ENCODE measurements around the gene BBS2. TPM values are rescaled to one million over a fixed set of nuclear protein-coding genes. Genes with fewer than 3 reads are reported as not detected.

Gene BBS2
- total and polyA plus RNA-seq, 2 experiments from 2014 or later = 13.7 to 25.2 TPM

DNA sequence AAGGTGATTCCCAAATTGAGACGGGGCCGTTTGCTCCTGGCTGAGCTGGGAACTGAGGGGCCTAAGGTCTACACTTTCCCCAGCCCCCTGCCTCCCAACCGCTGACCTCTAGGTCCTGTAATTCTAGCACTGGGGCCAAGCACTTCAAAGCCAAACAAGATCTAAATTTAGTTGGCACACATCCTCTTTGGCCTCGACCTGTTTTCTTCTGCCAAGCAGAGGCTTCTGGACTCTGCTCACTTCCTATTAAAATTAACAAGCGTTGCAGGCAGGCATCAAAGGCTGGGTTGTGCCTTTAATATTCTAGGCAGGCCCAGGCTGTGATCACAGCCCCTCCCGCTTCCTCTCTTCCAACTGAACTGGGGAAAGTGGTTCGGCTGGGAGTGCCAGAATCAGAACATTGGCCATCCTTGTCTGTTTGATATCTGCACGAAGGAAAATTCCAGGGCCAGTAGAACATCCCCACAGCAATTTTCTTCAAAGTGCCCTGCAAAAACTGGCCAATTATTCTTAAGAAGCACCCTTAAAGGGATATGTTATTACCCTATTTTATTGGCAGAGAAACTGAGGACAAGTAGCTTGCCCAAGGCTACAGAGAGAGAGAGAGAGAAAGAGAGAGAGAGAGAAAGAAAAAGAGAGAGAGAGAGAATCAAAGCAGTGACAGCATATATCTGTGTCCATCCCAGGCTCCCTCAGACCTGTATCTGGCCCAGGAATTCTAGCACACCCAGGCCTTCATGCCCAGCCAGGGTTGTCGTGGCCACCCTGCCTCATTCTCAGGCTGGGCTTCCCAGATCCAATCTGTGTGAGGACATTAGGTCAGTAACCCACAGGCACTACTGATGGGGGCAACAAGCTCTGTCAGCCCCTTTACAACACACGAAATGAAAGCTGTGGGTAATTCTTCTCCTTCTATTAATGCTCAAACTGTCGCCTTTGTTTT lies 32.2 kb upstream of the BBS2 start:
- no peak for ATAC-seq
- H3K27ac Mint-ChIP-seq = no peak overlapping the region

More for the DNA sequence above, 32.2 kb upstream of the BBS2 start:
- peaks cover 1% of the 10 kb centered on the region; the same call in 1 of the 2 replicates for H3F3A ChIP-seq (replicated peaks; ENCODE audit: low read depth)
- H3K27ac ChIP-seq (ENCODE audit: low read depth) = no peak overlapping the region
- H3K9me2 ChIP-seq (ENCODE audit: insufficient read depth) = no peaks in the 10 kb centered on the region
- H3K27me3 Mint-ChIP-seq (ENCODE audit: insufficient read depth, low read depth, poor library complexity) = peaks cover 11% of the 10 kb centered on the region
- no peaks in the 10 kb centered on the region for H3K27me3 ChIP-seq (ENCODE audit: insufficient read depth)
- no peak for TF ChIP-seq ZNF331 (CRISPR knock-in tag; IDR thresholded peaks at IDR 0.05; ENCODE audit: low read depth)
- TF ChIP-seq, protein P1, sequence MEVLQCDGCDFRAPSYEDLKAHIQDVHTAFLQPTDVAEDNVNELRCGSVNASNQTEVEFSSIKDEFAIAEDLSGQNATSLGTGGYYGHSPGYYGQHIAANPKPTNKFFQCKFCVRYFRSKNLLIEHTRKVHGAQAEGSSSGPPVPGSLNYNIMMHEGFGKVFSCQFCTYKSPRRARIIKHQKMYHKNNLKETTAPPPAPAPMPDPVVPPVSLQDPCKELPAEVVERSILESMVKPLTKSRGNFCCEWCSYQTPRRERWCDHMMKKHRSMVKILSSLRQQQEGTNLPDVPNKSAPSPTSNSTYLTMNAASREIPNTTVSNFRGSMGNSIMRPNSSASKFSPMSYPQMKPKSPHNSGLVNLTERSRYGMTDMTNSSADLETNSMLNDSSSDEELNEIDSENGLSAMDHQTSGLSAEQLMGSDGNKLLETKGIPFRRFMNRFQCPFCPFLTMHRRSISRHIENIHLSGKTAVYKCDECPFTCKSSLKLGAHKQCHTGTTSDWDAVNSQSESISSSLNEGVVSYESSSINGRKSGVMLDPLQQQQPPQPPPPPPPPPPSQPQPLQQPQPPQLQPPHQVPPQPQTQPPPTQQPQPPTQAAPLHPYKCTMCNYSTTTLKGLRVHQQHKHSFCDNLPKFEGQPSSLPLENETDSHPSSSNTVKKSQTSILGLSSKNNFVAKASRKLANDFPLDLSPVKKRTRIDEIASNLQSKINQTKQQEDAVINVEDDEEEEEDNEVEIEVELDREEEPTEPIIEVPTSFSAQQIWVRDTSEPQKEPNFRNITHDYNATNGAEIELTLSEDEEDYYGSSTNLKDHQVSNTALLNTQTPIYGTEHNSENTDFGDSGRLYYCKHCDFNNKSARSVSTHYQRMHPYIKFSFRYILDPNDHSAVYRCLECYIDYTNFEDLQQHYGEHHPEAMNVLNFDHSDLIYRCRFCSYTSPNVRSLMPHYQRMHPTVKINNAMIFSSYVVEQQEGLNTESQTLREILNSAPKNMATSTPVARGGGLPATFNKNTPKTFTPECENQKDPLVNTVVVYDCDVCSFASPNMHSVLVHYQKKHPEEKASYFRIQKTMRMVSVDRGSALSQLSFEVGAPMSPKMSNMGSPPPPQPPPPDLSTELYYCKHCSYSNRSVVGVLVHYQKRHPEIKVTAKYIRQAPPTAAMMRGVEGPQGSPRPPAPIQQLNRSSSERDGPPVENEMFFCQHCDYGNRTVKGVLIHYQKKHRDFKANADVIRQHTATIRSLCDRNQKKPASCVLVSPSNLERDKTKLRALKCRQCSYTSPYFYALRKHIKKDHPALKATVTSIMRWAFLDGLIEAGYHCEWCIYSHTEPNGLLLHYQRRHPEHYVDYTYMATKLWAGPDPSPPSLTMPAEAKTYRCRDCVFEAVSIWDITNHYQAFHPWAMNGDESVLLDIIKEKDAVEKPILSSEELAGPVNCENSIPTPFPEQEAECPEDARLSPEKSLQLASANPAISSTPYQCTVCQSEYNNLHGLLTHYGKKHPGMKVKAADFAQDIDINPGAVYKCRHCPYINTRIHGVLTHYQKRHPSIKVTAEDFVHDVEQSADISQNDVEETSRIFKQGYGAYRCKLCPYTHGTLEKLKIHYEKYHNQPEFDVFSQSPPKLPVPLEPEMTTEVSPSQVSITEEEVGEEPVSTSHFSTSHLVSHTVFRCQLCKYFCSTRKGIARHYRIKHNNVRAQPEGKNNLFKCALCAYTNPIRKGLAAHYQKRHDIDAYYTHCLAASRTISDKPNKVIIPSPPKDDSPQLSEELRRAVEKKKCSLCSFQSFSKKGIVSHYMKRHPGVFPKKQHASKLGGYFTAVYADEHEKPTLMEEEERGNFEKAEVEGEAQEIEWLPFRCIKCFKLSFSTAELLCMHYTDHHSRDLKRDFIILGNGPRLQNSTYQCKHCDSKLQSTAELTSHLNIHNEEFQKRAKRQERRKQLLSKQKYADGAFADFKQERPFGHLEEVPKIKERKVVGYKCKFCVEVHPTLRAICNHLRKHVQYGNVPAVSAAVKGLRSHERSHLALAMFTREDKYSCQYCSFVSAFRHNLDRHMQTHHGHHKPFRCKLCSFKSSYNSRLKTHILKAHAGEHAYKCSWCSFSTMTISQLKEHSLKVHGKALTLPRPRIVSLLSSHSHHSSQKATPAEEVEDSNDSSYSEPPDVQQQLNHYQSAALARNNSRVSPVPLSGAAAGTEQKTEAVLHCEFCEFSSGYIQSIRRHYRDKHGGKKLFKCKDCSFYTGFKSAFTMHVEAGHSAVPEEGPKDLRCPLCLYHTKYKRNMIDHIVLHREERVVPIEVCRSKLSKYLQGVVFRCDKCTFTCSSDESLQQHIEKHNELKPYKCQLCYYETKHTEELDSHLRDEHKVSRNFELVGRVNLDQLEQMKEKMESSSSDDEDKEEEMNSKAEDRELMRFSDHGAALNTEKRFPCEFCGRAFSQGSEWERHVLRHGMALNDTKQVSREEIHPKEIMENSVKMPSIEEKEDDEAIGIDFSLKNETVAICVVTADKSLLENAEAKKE (CRISPR knock-in tag; IDR thresholded peaks at IDR 0.05) = no peak
- H3K4me1 Mint-ChIP-seq = peaks cover 22% of the 10 kb centered on the region
- peaks cover 14% of the 10 kb centered on the region; the same call in 1 of the 2 replicates for H3K4me1 ChIP-seq (ENCODE audit: insufficient read depth)
- no peaks in the 10 kb centered on the region for H3K79me2 ChIP-seq (replicated peaks; ENCODE audit: insufficient read depth)
- H3K36me3 Mint-ChIP-seq (ENCODE audit: low read depth) = no peaks in the 10 kb centered on the region
- no peak overlapping the region for H3K4me3 ChIP-seq
- H4K20me1 ChIP-seq (replicated peaks; ENCODE audit: insufficient read depth) = no peaks in the 10 kb centered on the region
- no peak overlapping the region for H3K4me3 Mint-ChIP-seq
- no peaks in the 10 kb centered on the region; the same call in 2 of the 3 replicates for H3K9me3 Mint-ChIP-seq
- H3K36me3 ChIP-seq (ENCODE audit: insufficient read depth) = no peaks in the 10 kb centered on the region
- H3K4me2 ChIP-seq = no peak overlapping the region
- 0 out of 2 replicates have a peak overlapping the region, but pooled peaks have one; percentile 38 for H2AFZ ChIP-seq
- DNase-seq (ENCODE audit: low spot score) = no peak
